ENCODE results near the gene NIN. TPM values are rescaled to one million over a fixed set of nuclear protein-coding genes. Genes with fewer than 3 reads are reported as not detected.
A peak's percentile ranks its signal among the peaks of the same experiment; 100 is the strongest.

The NIN gene
- total and polyA plus RNA-seq, 4 donors = 1.7 to 11.1 (median 4.0) TPM

GRCh38 chr14:50714450-50715073, 116.4 kb downstream of the NIN start:
- Histone ChIP-seq H3K9me3 (ENCODE audit: control insufficient read depth in 4 of 4, low read length in 3 of 4) (no peaks in the 10 kb centered on the region), H3K4me1 (ENCODE audit: control insufficient read depth in 4 of 4, insufficient read depth in 4 of 4, low read length in 3 of 4) (no peaks in the 10 kb centered on the region), H3K9ac (ENCODE audit: low read depth in 1 of 2, low read length in 2 of 2) (no peak overlapping the region), H3K4me3 (ENCODE audit: low read depth in 1 of 3, low read length in 3 of 3) (no peak overlapping the region), H3K27ac (ENCODE audit: low read depth in 1 of 2, low read length in 2 of 2) (no peak overlapping the region), H3K27me3 (ENCODE audit: control insufficient read depth in 4 of 4, insufficient read depth in 4 of 4, low read length in 3 of 4) (no peaks in the 10 kb centered on the region), H3K36me3 (ENCODE audit: control insufficient read depth in 4 of 4, insufficient read depth in 3 of 4, low read depth in 1 of 4, low read length in 3 of 4) (no peaks in the 10 kb centered on the region)
- no peak for DNase-seq (ENCODE audit: low spot score)
- WGBS = 76% methylated on average over 2 of the region's 2 CpGs
- TF ChIP-seq, protein P1, sequence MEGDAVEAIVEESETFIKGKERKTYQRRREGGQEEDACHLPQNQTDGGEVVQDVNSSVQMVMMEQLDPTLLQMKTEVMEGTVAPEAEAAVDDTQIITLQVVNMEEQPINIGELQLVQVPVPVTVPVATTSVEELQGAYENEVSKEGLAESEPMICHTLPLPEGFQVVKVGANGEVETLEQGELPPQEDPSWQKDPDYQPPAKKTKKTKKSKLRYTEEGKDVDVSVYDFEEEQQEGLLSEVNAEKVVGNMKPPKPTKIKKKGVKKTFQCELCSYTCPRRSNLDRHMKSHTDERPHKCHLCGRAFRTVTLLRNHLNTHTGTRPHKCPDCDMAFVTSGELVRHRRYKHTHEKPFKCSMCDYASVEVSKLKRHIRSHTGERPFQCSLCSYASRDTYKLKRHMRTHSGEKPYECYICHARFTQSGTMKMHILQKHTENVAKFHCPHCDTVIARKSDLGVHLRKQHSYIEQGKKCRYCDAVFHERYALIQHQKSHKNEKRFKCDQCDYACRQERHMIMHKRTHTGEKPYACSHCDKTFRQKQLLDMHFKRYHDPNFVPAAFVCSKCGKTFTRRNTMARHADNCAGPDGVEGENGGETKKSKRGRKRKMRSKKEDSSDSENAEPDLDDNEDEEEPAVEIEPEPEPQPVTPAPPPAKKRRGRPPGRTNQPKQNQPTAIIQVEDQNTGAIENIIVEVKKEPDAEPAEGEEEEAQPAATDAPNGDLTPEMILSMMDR (IDR thresholded peaks at IDR 0.05; ENCODE audit: low read depth, low read length, missing input control) = peak; percentile 50
- TF ChIP-seq FOXA1 (IDR thresholded peaks at IDR 0.05) (no peak), RAD21 (IDR thresholded peaks at IDR 0.05) (peak; percentile 71 to 72)

DNA sequence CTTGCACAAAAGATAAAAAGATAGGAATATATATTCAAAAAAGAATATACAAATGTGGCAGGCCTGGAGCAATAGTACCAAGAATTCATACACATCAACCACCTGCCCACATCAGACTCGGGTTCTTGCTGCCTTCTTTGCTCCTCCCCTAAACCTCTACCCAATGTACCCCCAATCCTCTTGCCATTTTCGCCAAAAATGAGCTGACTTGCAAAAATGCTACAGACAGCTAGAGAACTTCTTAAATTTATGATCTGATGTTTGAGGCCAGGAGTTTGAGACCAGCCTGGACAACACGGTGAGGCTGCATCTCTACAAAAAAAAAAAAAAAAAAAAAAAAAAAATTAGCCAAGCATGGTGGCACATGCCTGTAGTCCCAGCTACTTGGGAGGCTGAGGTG, 119.9 kb downstream of the NIN start:
- H3K27ac ChIP-seq (ENCODE audit: low read depth in 1 of 2, low read length in 2 of 2) = no peak overlapping the region
- H3K9me3 ChIP-seq (ENCODE audit: control insufficient read depth in 4 of 4, low read length in 3 of 4) = no peaks in the 10 kb centered on the region
- DNase-seq (ENCODE audit: low spot score) = no peak
- no peaks in the 10 kb centered on the region for H3K4me1 ChIP-seq (ENCODE audit: control insufficient read depth in 4 of 4, insufficient read depth in 4 of 4, low read length in 3 of 4)
- H3K4me3 ChIP-seq (ENCODE audit: low read depth in 1 of 3, low read length in 3 of 3) = no peak overlapping the region
- TF ChIP-seq JUND (IDR thresholded peaks at IDR 0.05) (no peak), GABPA (IDR thresholded peaks at IDR 0.05 in 1 of 2, conservative IDR thresholded peaks at IDR 0.05 in 1 of 2) (no peak), RXRA (IDR thresholded peaks at IDR 0.05) (no peak), HNF4G (IDR thresholded peaks at IDR 0.05) (no peak), HNF4A (conservative IDR thresholded peaks at IDR 0.05) (no peak), ZBTB33 (IDR thresholded peaks at IDR 0.05) (no peak), FOXA1 (IDR thresholded peaks at IDR 0.05) (no peak), NR2F2 (IDR thresholded peaks at IDR 0.05) (no peak)
- no peaks in the 10 kb centered on the region for H3K27me3 ChIP-seq (ENCODE audit: control insufficient read depth in 4 of 4, insufficient read depth in 4 of 4, low read length in 3 of 4)
- 93% methylated on average over 3 of the region's 3 CpGs for WGBS
- H3K36me3 ChIP-seq (ENCODE audit: control insufficient read depth in 4 of 4, insufficient read depth in 3 of 4, low read depth in 1 of 4, low read length in 3 of 4) = no peaks in the 10 kb centered on the region
- no peak overlapping the region for H3K9ac ChIP-seq (ENCODE audit: low read depth in 1 of 2, low read length in 2 of 2)

- H3K27ac ChIP-seq (ENCODE audit: low read depth in 1 of 2, low read length in 2 of 2) = no peak overlapping the region
- TF ChIP-seq JUND (IDR thresholded peaks at IDR 0.05) = no peak
- TF ChIP-seq NR2F2 (IDR thresholded peaks at IDR 0.05) = no peak
- TF ChIP-seq TAF1 (conservative IDR thresholded peaks at IDR 0.05) = no peak
- no peak overlapping the region for H3K9ac ChIP-seq (ENCODE audit: low read depth in 1 of 2, low read length in 2 of 2)
- 96% methylated on average over 22 of the region's 22 CpGs for WGBS
- no peaks in the 10 kb centered on the region for H3K27me3 ChIP-seq (ENCODE audit: control insufficient read depth in 4 of 4, insufficient read depth in 4 of 4, low read length in 3 of 4)
- no peaks in the 10 kb centered on the region for H3K4me1 ChIP-seq (ENCODE audit: control insufficient read depth in 4 of 4, insufficient read depth in 4 of 4, low read length in 3 of 4)
- H3K36me3 ChIP-seq (ENCODE audit: control insufficient read depth in 4 of 4, insufficient read depth in 3 of 4, low read depth in 1 of 4, low read length in 3 of 4) = no peaks in the 10 kb centered on the region
- no peak for DNase-seq (ENCODE audit: low spot score)
- H3K9me3 ChIP-seq (ENCODE audit: control insufficient read depth in 4 of 4, low read length in 3 of 4) = no peaks in the 10 kb centered on the region
- no peak overlapping the region for H3K4me3 ChIP-seq (ENCODE audit: low read depth in 1 of 3, low read length in 3 of 3)
Measured at GRCh38 chr14:50705026-50705593, 125.9 kb downstream of the NIN start.

Data from liver (tissue), 9 donors.